Vagina (tissue), 2 donors: ENCODE results near the gene ATXN2L. TPM values are rescaled to one million over a fixed set of nuclear protein-coding genes. Genes with fewer than 3 reads are reported as not detected.

ENCODE experiments used
- DNase-seq, 2 donors: peaks; one replicate each; pipeline ENCODE4 v3.0.0-alpha.2; 2017; ENCODE audit errors: extremely low spot score in 2 of 2
- H3K27ac ChIP-seq: fragments of 200-600 bp; sonication (generic); one replicate; pipeline ENCODE4 v1.5.1; 2019
- H3K27me3 ChIP-seq: fragments of 200-600 bp; sonication (generic); one replicate; pipeline ENCODE4 v1.5.1; 2019
- H3K36me3 ChIP-seq, 2 donors: fragments of 200-600 bp; sonication (generic); one replicate each; pipeline ENCODE4 v1.5.1; 2017 to 2019
- H3K4me1 ChIP-seq: fragments of 200-600 bp; sonication (generic); one replicate; pipeline ENCODE4 v1.5.1; 2019
- H3K4me3 ChIP-seq, 2 donors: fragments of 200-600 bp; sonication (generic); 1 replicate in 1 of 2; 2 replicates in 1 of 2; pipeline ENCODE4 v1.5.1; 2016 to 2019
- H3K9me3 ChIP-seq: fragments of 200-600 bp; sonication (generic); one replicate; pipeline ENCODE4 v1.5.1; 2019
- CTCF ChIP-seq, 3 experiments: fragments of 450-650 bp in 2 of 3; fragments of 200-600 bp in 1 of 3; sonication (generic) in 1 of 3; IDR thresholded peaks; one replicate each; pipeline ENCODE4 v1.5.1; 2017 to 2019; ENCODE audit warnings: antibody characterized with exemption in 3 of 3, mild to moderate bottlenecking in 2 of 3, moderate library complexity in 2 of 3
- POLR2A ChIP-seq, 2 donors: fragments of 450-650 bp; IDR thresholded peaks; one replicate each; pipeline ENCODE4 v1.6.1; 2017; ENCODE audit warnings: antibody characterized with exemption in 2 of 2, mild to moderate bottlenecking in 2 of 2, moderate library complexity in 2 of 2
- POLR2AphosphoS5 ChIP-seq, 2 donors: sonication (generic); formaldehyde crosslinking; IDR thresholded peaks; one replicate each; pipeline ENCODE4 v1.9.0; 2017; ENCODE audit warnings: antibody characterized with exemption in 2 of 2, mild to moderate bottlenecking in 2 of 2, low read depth in 1 of 2; ENCODE audit not compliant: insufficient read depth in 1 of 2
- intact Hi-C: fragments of 100-400 bp; cut with DNase I; formaldehyde crosslinking; loops from one replicate; pipeline ENCODE4 v1.15.1; 2023
- total RNA-seq: library from RNA; depleted of rRNA; stranded (reverse); fragments of >200 nt; gene quantifications from one replicate; pipeline ENCODE4 v1.2.3, GENCODE V29; 2016

The ATXN2L gene
- total RNA-seq, 1 donor from 2014 or later, result 76.4 TPM

- peaks cover 0 to 8% of the 10 kb centered on the region in 2 donors for H3K36me3 ChIP-seq
- H3K9me3 ChIP-seq, result no peaks in the 10 kb centered on the region
- intact Hi-C loops, result no loop called here
- no peak for TF ChIP-seq POLR2AphosphoS5 (IDR thresholded peaks at IDR 0.05; ENCODE audit: insufficient read depth in 1 of 2, low read depth in 1 of 2)
- no peak for TF ChIP-seq POLR2A (IDR thresholded peaks at IDR 0.05)
- no peak for TF ChIP-seq CTCF (IDR thresholded peaks at IDR 0.05)
- H3K4me3 ChIP-seq, result no peak overlapping the region
- peaks cover 17% of the 10 kb centered on the region for H3K4me1 ChIP-seq
- no peaks in the 10 kb centered on the region for H3K27me3 ChIP-seq
- DNase-seq, result no peak
- no peak overlapping the region for H3K27ac ChIP-seq
Measured at GRCh38 chr16:28877655-28878000, 54.8 kb downstream of the ATXN2L start.

GRCh38 chr16:28878083-28878926 lies 55.5 kb downstream of the ATXN2L start, which contains the start of gene ATP2A1:
ATP2A1 (plus strand) TSS chr16:28878488; CDS start chr16:28878672, 184 bp downstream.
- Histone ChIP-seq H3K36me3 (peaks cover 0 to 1% of the 10 kb centered on the region in 2 donors), H3K4me1 (peaks cover 17% of the 10 kb centered on the region), H3K27ac (no peak within 1 kb of the TSS), H3K9me3 (no peaks in the 10 kb centered on the region), H3K27me3 (no peaks in the 10 kb centered on the region), H3K4me3 (peak within 1 kb of the TSS; percentile 70 to 85)
- no peak for TF ChIP-seq POLR2AphosphoS5 (IDR thresholded peaks at IDR 0.05; ENCODE audit: insufficient read depth in 1 of 2, low read depth in 1 of 2)
- no peak for TF ChIP-seq CTCF (IDR thresholded peaks at IDR 0.05)
- TF ChIP-seq POLR2A (IDR thresholded peaks at IDR 0.05), result no peak
- DNase-seq, result no peak
- intact Hi-C loops, result no loop called here

GRCh38 chr16:28879261-28879840 lies 56.6 kb downstream of the ATXN2L start:
- H3K36me3 ChIP-seq, result no peaks in the 10 kb centered on the region
- H3K27me3 ChIP-seq, result no peaks in the 10 kb centered on the region
- H3K4me1 ChIP-seq, result peaks cover 17% of the 10 kb centered on the region
- intact Hi-C loops, result no loop called here
- no peak for TF ChIP-seq POLR2A (IDR thresholded peaks at IDR 0.05)
- no peak for TF ChIP-seq CTCF (IDR thresholded peaks at IDR 0.05)
- TF ChIP-seq POLR2AphosphoS5 (IDR thresholded peaks at IDR 0.05; ENCODE audit: insufficient read depth in 1 of 2, low read depth in 1 of 2), result no peak
- peak overlapping the region; percentile 70 to 85 for H3K4me3 ChIP-seq
- DNase-seq, result no peak
- no peak overlapping the region for H3K27ac ChIP-seq
- no peaks in the 10 kb centered on the region for H3K9me3 ChIP-seq

- Histone ChIP-seq H3K27me3 (no peaks in the 10 kb centered on the region), H3K4me1 (peaks cover 17% of the 10 kb centered on the region), H3K36me3 (no peaks in the 10 kb centered on the region), H3K9me3 (no peaks in the 10 kb centered on the region), H3K27ac (no peak overlapping the region), H3K4me3 (peak overlapping the region; percentile 70 to 85)
- DNase-seq, result no peak
- peak in 1 of 3 experiments; percentile 16 for TF ChIP-seq CTCF (IDR thresholded peaks at IDR 0.05)
- TF ChIP-seq POLR2A (IDR thresholded peaks at IDR 0.05), result no peak
- intact Hi-C loops, result no loop called here
Measured at GRCh38 chr16:28879841-28880588, 57.2 kb downstream of the ATXN2L start.
